HG02884 (cell line): ENCODE results near the gene STX18.
"Not testable (repeated sequence)": the region's sequence is repeated elsewhere in the genome, so short reads cannot be mapped to it uniquely, and the experiment has no call there.

Experiments used
- ATAC-seq: cut with Tn5 transposase; IDR thresholded peaks from one replicate; pipeline ENCODE4 v1.9.1; 2021; ENCODE audit warnings: mild to moderate bottlenecking, moderate library complexity; ENCODE audit not compliant: unreplicated experiment

STX18 gene

DNA sequence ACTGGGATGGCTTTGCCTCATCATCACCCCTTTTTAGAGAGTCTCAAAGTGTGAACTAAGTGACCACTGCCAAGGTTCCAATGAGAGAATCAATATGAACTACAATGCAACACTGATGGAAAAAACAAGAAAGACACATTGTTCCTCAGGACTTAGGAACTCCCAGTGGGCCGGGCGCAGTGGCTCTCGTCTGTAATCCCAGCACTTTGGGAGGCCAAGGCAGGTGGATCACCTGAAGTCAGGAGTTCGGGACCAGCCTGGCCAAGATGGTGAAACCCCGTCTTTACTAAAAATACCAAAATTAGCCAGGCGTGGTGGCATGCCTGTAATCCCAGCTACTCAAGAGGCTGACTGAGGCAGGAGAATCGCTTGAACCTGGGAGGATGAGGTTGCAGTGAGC is 119.7 kb downstream of the STX18 start:
- not testable (repeated sequence) for ATAC-seq

DNA sequence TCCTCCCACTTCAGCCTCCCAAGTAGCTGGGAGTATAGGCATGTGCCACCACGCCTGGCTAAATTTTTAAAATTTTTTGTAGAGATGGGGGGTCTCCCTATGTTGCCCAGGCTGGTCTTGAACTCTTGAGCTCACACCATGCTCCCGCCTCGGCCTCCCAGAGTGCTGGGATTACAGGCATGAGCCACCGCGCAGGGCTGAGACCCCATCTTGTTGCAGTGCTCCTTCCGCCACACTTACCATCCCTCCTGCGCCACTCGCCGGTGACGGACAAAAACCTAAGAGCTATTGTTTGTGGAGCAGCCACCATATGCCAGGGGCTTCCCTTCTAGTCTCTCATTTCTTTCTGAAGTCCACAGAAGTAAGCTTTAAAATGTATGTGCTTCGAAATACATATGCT is 120.5 kb downstream of the STX18 start:
- ATAC-seq, result no peak

DNA sequence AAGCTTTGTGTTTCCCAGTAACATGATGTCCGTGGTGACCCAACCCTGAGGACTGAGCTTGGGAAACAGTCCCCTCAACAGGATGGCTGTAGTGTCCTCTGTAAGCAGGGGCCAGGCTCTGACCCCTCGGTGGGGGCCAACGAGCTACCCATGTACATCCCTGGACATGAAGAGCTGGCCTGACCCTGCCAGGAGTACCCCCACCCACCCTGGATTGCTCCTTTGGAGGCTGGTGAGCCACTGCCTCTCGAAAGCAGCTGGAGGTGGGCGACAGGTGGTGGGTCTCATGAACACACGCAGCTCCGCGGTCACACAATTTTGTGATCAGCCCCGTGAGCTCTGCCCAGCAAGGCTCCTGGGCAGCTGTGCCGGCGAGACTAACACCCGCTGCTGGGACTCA is 121.4 kb downstream of the STX18 start:
- no peak for ATAC-seq

DNA sequence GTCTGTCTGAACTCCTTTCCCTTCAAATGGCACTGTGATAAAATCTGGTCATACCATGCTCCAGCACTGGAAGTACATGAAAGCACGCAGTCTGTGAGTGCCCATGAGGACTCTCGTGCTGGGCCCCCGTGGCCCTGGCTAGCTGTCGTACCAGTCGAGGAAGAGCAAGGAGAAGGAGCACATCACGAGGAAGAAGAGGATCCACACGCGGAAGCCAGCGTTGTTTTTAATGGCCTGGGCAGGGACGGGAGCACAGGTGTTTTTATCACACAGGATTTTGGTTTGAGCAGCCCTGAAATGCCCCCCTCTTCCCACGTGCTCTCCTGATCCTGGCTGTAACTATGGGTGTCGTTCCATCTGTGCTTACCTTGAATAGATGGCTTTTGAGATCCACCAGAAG is 122.0 kb downstream of the STX18 start:
- ATAC-seq, result no peak

DNA sequence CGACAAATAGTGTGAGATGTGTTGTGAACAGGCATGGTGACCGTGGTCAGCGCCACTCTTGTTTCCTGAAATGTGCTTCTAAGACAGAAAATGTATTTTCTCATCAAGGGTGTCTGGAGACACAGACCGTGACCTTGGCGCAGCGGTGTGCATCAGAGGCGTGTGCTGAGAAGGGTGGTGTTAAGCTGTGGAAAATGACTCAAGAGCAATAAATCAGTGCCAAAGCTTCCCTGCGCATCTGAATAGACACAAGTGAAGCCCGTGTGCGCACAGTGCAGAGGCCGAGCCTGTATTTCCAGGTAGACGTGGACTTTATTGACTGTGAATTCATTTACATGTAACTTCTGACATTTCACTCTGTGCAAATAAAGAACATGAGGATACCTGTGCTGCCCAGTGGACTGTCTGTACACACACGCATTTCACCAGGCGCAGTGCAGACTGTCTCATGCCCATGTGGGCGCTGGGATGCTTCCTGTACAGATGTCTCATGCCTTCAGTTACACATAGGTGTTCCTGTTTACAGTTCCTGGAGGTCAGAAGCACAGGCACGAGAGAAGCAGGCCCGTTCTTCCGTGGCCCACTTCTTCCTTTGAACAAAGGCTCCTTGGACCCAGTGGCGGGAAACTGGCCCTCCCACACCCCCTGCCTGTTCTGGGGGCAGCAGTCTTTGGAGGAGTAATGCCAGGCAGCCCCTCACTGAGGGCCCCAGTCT is 123.0 kb downstream of the STX18 start:
- no peak for ATAC-seq

DNA sequence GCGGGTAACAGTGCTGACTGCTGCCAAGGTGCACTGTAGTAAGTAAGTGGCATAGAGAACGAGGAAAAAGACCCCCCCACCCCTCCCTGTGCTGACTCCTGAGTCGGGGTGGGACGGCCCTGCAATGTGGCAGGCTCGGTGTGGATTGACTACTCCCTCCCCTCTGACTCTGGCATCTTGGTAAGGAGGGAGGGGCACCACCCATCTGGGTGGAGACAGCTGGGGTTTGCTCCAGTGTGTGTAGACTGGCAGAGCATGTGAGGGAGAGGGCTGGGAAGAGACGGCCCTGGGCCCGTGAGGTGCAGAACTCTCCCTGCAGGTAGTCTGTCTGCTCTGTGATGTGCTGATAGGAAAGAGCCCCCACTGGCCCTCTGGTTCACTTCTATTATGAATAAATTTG is 124.0 kb downstream of the STX18 start:
- no peak for ATAC-seq

DNA sequence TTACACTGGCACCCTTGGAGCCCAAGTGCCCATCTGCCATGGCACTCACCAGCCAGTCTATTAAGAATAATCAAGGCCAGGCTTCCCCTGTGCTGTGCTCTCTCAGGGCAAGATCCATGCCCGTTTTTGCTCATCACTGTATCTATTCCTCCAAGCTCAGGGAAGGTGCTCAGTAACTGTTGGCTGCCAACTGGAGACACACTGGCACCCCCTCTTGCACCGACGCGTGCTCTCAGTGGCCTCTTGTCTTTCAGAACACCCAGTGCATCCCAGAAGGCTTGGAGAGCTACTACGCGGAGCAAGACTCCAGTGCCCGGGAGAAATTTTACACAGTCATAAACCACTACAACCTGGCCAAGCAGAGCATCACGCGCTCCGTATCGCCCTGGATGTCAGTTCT is 124.9 kb downstream of the STX18 start:
- no peak for ATAC-seq

DNA sequence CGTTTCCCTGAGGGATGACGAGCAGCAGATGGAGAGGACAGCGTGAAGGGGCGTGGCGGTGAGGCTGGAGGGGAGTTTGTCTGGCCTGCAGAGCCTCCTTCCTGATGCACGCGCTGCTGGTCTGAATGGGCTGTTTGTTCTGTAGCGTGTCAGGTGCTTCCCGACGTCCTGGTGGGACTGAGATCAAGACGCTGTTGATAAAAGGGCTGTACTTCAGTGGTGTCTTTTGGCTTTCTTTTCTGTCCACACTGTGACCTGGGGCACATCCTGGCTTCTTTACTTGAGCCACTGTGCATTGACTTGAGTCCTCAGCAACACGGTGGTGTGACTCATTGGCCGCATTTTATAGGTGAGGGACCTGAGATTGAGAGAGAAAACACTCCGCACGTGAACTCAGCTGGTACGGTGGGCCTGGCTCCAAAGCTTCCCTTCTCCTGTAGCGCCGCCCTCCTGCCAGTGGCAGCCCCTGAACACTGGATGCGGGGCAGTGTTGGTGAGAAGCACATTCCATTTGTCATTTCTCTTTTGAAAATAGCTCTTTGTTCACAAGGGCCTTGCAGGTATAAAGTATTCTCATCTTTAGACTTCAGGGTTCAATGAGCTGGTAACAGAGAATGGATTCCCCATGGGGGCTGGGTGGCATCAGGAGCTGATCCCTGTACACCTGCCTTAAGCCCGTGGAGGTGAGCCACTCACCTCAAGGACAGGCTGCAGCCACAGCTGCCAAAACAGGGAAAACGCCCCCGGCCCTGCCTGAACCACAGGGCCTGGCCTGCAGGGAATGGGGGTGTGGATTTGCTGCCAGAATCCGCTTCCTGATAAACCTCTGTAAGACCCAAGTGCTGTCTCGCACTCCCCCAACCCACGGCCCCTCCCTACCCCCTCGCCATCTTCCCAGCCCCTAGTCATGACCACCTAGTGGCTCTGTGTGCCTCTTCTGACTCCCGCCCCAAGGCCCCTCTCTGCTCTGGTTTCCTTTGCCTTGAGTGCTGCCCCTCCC is 125.7 kb downstream of the STX18 start:
- no peak for ATAC-seq

DNA sequence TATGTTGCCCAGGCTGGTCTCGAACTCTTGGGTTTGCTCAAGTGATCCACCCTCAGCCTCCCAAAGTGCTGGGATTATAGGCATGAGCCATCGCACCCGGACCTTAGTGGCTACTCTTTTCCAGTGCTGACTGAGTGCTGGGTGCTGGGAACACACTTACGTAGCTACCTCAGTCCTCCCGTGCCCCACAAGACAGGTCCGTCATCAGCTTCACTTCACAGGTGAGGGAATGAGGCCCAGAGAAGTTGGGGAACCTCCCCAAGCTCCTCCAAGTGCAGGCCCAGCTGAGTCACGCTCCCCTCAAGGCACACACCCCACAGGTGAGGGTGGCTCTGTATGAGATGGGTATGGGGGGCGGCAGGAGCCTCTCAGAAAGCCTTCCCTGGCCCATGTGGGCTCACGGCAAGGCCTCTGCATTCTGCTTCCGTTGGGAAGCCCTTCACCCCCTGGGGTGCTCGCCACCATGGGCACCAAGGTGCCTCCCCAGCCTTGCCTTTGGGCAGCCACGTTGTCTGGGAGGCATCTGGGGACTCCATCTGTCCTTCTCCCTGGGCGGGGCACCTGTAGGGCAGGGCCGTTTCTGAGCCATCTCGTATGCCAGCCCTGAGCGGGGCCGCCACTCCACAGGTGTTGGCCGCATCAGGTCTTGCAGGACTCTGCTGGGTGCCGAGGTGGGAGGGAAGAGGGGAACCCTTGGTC is 126.6 kb downstream of the STX18 start:
- ATAC-seq, result no peak

DNA sequence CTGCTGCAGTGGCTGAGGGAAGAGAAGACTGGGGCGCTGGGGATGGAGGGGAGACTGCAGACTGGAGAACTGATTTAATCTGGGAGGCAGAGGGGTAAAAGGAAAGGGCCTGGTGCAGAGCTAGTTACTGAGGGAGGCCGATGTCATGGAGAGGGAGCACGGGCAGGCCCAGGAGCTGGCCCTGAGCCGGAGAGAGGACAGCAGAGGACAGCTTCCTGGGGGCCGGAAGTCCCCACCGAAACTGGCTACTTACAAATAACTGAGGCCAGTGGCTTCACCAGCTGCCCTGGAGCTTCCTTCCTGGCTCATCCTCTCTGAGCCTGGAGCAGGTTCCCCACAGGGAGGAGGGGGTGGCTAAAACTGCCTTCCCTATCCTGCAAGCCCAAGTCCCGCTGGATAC is 128.0 kb downstream of the STX18 start:
- ATAC-seq, result no peak

DNA sequence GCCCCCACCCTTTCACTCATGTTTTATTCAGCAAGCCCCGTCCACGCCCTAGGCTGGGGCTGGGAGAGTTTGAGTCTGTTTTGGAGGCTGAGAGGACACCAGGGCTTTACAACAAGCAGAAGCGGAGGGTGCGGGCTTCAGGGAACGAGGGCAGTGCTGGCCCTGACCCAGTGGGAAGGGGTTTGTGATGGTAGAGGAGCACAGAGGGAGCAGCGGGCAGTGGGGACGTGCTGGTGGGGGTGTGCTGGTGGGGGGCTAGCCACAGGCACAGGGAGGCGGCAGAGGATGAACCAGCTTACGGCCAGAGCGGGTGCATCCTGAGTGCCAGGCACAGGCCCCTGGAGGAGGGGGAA is 128.5 kb downstream of the STX18 start:
- ATAC-seq, result no peak

DNA sequence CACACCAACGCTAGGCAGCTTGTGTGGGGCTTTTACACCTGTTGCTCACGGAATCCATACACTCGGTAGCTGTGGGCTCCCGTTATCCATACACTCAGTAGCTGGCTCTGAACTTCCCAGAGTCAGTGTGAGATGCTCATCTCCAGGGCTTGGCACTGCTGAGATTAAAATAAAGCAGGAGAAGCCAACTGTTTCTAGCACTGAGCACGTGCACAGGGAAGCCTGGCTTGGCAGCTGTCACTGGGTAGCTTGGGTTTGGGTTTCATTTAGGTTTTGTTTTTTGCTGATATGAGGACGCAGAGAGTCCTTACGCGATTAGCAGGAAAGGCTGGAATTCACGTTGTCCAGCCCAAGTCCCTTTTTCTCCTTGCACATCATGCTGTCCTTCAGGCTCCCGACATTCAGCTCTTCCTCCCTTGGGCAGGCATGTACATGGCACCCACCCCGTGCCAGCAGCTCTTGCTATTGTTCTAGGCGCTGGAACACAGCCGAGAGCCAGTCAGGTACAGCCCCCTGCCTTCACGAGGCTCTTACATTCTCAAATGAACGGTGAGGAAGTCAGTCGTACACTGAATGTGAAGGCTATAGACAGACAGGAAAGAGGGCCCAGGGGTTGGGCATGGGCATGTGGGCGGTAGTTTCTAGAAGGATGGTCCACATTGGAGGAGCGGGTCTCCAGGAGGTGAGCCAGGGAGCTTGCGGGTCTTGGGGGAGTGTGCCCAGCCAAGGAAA is 129.0 kb downstream of the STX18 start:
- ATAC-seq, result no peak

DNA sequence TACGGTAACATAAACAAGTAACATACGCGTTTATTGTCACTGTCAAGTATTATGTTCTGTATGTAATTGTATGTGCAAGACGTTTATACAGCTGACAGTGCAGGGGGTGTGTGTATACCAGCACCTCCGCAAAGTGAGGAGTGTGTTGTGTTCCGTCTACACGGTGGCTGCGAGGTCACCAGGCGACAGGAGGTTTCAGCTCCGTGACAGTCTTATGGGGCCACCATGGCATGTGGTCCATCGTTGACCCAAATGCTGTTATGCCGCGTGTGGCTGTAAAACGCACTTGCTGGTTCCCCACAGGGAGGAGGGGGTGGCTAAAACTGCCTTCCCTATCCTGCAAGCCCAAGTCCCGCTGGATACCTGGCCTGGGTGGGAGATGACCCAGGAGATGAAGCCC is 129.9 kb downstream of the STX18 start:
- no peak for ATAC-seq

DNA sequence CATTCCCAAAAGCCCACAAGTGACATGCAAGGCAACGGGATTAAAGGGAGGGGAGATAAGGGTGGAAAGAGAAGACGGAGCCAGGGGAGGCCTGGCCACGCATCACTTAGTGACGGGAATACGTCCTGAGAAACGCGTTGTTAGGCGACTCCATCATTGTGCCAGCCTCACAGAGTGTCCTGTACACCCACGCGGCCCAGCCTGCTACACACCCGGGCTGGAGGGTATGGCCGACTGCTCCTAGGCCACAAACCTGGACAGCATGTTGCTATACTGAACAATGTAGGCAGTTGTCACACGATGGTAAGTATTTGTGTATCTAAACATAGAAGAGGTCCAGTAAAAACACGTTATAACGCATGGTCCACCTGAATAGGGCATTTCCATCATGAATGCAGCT is 131.6 kb downstream of the STX18 start:
- ATAC-seq, result no peak

DNA sequence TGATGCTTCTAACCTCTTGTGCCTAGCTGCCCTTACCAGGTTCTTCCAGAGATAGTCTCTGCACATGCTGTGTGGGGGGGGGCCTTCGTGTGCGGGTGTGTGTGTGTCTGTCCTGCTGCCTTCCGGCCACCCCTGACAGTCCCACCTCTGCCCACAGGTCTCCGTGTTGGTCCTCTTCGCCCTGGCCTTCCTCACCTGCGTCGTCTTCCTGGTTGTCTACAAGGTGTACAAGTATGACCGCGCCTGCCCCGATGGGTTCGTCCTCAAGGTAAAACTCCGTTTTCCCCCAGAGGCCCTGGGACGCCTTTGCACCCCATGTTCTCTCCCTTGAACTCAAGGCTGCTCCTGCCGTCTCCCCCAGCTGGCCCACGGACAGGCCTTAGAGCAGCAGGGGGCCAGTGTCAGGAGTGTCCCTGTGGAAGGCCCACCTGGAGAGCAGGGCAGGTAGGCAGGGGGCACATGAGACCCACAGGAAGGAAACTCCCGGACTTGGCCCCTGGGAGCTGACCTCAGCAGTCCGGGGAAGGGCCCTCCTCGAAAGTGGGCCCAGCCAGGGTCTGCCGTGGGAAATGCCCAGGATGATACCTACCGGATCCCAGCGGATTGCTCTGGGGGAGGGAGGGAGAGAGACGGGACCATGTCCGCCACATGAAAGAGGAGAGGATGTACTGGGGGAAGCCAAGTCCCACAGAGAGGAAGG is 132.3 kb downstream of the STX18 start:
- no peak for ATAC-seq

DNA sequence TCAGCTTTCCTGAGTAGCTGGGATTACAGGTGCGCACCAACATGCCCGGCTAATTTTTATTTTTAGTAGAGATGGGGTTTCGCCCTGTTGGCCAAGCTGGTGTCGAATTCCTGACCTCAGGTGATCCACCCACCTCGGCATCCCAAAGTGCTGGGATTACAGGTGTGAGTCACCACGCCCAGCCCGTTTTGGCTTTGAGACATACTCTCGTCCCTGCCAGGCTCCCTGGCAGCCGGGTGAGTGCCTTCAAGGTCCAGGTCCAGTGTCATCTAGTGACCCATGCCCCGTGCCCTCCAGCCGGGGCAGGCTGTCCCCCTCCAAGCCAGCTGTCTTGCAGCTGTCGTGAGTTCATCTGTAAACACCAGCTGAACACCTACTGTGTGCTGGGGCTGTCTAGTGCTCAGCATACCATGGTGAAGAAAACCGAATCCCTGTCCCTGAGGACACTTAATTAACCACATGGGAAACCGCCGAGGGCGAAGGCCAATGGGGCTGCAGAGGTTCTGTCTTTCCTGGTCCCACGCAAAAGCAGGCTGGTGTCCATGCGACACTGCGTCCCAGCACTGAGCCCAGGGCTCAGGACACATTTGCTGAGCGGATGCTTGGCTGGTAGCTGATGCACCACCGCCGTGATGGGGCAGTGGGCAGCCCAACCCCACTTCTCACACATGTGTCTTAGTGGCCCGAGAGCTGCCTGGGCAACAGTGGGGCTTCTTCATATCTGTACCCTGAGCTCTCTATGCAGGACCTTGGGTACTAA is 133.1 kb downstream of the STX18 start:
- no peak for ATAC-seq

DNA sequence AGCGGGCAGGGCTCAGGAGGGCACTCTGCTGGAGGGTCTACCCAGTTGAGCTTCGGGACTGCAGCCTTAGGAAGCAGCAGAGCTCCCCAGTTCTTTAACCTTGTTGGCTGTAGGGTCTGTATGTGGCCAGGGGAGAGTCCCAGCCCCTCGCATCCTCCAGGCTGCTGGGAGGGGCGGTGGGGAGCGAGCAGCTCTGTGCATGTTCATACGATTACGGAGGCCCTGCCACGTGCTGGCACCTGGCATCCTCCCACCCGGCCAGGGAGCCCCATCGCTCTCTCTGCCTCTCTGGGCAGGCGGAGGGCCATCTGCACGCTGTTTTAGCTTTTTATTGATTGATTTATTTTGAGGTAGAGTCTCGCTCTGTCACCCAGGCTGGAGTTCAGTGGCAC is 133.7 kb downstream of the STX18 start:
- ATAC-seq, result no peak

DNA sequence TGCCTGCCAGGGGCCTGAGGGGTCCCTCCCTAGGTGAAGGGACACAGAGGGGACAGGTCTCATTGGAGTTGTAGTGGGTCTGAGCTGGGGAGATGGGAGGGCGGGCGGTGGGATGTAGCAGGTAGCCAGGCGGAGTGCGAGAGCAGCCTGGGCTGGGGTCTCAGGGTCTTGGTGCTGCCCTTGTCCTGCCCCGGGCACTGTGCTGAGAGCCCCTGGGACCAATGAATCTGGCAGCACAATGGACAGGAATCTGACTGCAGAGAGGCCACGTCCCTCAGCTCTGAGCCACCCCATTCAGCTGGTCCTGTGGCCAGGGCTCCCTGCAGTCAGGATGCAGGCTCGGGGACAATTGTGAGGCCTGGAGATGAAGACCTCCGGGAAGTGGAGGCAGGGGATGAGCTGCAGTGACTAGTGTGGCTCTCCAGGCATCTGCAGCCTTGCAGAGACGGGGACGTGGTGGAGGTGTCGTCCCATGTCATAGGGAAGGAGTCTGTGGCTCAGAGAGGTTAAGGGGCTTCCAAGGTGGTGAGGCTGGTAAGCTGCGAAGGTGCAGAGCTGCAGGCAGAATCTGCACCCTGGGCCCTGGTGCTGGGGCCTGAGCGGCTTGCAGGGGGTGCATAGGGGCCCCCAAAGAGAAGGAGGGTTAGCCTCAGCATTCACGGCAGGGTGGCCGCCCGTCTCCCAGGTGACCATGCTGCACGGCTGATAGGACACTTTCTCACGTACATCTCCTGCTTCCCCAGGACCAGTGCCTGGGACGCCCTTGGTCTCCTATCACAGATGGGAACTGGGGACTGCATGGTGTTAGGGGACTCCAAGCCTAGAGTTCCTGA is 134.3 kb downstream of the STX18 start:
- ATAC-seq, result no peak
